Gastroesophageal sphincter (tissue), 3 donors: ENCODE data around the gene CAMK2N2.

Source experiments
- CTCF ChIP-seq, 4 experiments: fragments of 200-600 bp in 2 of 4; fragments of 450-650 bp in 2 of 4; sonication (generic) in 1 of 4; IDR thresholded peaks; one replicate each; pipeline ENCODE4 v1.5.1; 2017 to 2019; ENCODE audit warnings: antibody characterized with exemption in 4 of 4, mild to moderate bottlenecking in 2 of 4, moderate library complexity in 2 of 4
- EP300 ChIP-seq: sonication (generic); formaldehyde crosslinking; IDR thresholded peaks from one replicate; pipeline ENCODE4 v1.6.1; 2017; ENCODE audit warnings: antibody characterized with exemption, mild to moderate bottlenecking
- POLR2A ChIP-seq, 2 donors: fragments of 450-650 bp; IDR thresholded peaks; one replicate each; pipeline ENCODE4 v1.6.1; 2017; ENCODE audit warnings: antibody characterized with exemption in 2 of 2, mild to moderate bottlenecking in 2 of 2, moderate library complexity in 1 of 2
- POLR2AphosphoS5 ChIP-seq: sonication (generic); formaldehyde crosslinking; IDR thresholded peaks from one replicate; pipeline ENCODE4 v1.6.1; 2017; ENCODE audit warnings: antibody characterized with exemption

GRCh38 chr3:184235381-184236032 is 25.8 kb downstream of the CAMK2N2 start:
- TF ChIP-seq CTCF (IDR thresholded peaks at IDR 0.05) (no peak), POLR2A (IDR thresholded peaks at IDR 0.05) (no peak), POLR2AphosphoS5 (no peak), EP300 (no peak)
